Neural cell (in vitro differentiated cells): Measurements from ENCODE around the gene DYNLT5. TPM values are rescaled to one million over a fixed set of nuclear protein-coding genes. Genes with fewer than 3 reads are reported as not detected.
"Not testable (repeated sequence)": the region's sequence is repeated elsewhere in the genome, so short reads cannot be mapped to it uniquely, and the experiment has no call there.

ENCODE experiments used
- H2AFZ ChIP-seq: fragments of 200-600, 300-800 bp; sonication (generic), shearing (Covaris generic); 2 replicates; pipeline ENCODE4 v1.6.0; 2014; ENCODE audit warnings: low read depth, mild to moderate bottlenecking, antibody characterized with exemption, low read length, moderate library complexity
- H3F3A ChIP-seq: fragments of 200-600 bp; shearing (Covaris generic); 2 replicates; pipeline ENCODE4 v1.6.1; 2016; ENCODE audit warnings: mild to moderate bottlenecking, moderate library complexity, mixed read lengths, antibody characterized with exemption, low read length; ENCODE audit not compliant: insufficient read depth, poor library complexity, severe bottlenecking
- H3K27ac ChIP-seq: fragments of 200-600, 300-800 bp; sonication (generic), shearing (Covaris generic); 2 replicates; pipeline ENCODE4 v1.5.1; 2014; ENCODE audit warnings: mild to moderate bottlenecking, low read length, moderate library complexity
- H3K27me3 ChIP-seq: fragments of 300-800, 200-600 bp; sonication (generic), shearing (Covaris generic); 2 replicates; pipeline ENCODE4 v1.6.0; 2014; ENCODE audit warnings: mild to moderate bottlenecking, low read depth, low read length, moderate library complexity; ENCODE audit not compliant: insufficient read depth
- H3K36me3 ChIP-seq: fragments of 300-800, 200-600 bp; sonication (generic), shearing (Covaris generic); 2 replicates; pipeline ENCODE4 v1.5.1; 2014; ENCODE audit warnings: mild to moderate bottlenecking, antibody characterized with exemption, low read length, moderate library complexity; ENCODE audit not compliant: insufficient read depth
- H3K4me2 ChIP-seq: fragments of 300-800, 200-600 bp; sonication (generic), shearing (Covaris generic); 2 replicates; pipeline ENCODE4 v1.6.0; 2014; ENCODE audit warnings: mild to moderate bottlenecking, low read length
- H3K4me3 ChIP-seq: fragments of 300-800, 200-600 bp; sonication (generic), shearing (Covaris generic); 2 replicates; pipeline ENCODE4 v1.5.1; 2014; ENCODE audit warnings: mild to moderate bottlenecking, low read length, moderate library complexity
- H3K79me2 ChIP-seq: fragments of 200-600 bp; shearing (Covaris generic); replicated peaks from 2 replicates; pipeline ENCODE4 v1.6.0; 2014; ENCODE audit warnings: mild to moderate bottlenecking, low read length, moderate library complexity; ENCODE audit not compliant: insufficient read depth
- H3K9ac ChIP-seq: fragments of 300-800, 200-600 bp; sonication (generic), shearing (Covaris generic); 2 replicates; pipeline ENCODE4 v1.6.1; 2016; ENCODE audit warnings: mild to moderate bottlenecking, low read length, mixed read lengths
- H3K9me2 ChIP-seq: fragments of 200-600 bp; shearing (Covaris generic); 2 replicates; pipeline ENCODE4 v1.6.1; 2016; ENCODE audit warnings: mild to moderate bottlenecking, low read length, mixed read lengths; ENCODE audit not compliant: insufficient read depth
- H3K9me3 ChIP-seq: fragments of 200-600, 300-800 bp; sonication (generic), shearing (Covaris generic); 2 replicates; pipeline ENCODE4 v1.6.1; 2016; ENCODE audit warnings: mild to moderate bottlenecking, mixed run types, low read length, moderate library complexity, mixed read lengths
- H4K20me1 ChIP-seq: fragments of 200-600 bp; shearing (Covaris generic); 2 replicates; pipeline ENCODE4 v1.6.1; 2016; ENCODE audit warnings: mild to moderate bottlenecking, mixed run types; ENCODE audit not compliant: insufficient read depth
- CTCF ChIP-seq: fragments of 450-650 bp; IDR thresholded peaks from 2 replicates; pipeline ENCODE4 v1.5.1; 2014; ENCODE audit warnings: antibody characterized with exemption, mild to moderate bottlenecking, moderate library complexity; ENCODE audit not compliant: poor library complexity, severe bottlenecking
- EP300 ChIP-seq: fragments of 450-650 bp; conservative IDR thresholded peaks from 2 replicates; pipeline ENCODE4 v1.6.1; 2014; ENCODE audit warnings: antibody characterized with exemption, mild to moderate bottlenecking, moderate library complexity; ENCODE audit not compliant: poor library complexity, severe bottlenecking
- EZH2 ChIP-seq: fragments of 200-600, 300-800 bp; shearing (Covaris generic), sonication (generic); IDR thresholded peaks from 2 replicates; pipeline ENCODE4 v1.6.1; 2014; ENCODE audit warnings: antibody characterized with exemption, low read length, borderline replicate concordance, mild to moderate bottlenecking; ENCODE audit not compliant: insufficient read depth, poor library complexity, severe bottlenecking
- MXI1 ChIP-seq: fragments of 450-650 bp; conservative IDR thresholded peaks from 2 replicates; pipeline ENCODE4 v1.6.1; 2014; ENCODE audit warnings: antibody characterized with exemption, mild to moderate bottlenecking; ENCODE audit not compliant: poor library complexity, severe bottlenecking
- POLR2AphosphoS5 ChIP-seq: IDR thresholded peaks from 2 replicates; pipeline ENCODE4 v1.6.1; 2012
- RAD21 ChIP-seq: fragments of 450-650 bp; conservative IDR thresholded peaks from 2 replicates; pipeline ENCODE4 v1.6.1; 2014; ENCODE audit warnings: antibody characterized with exemption, mild to moderate bottlenecking, moderate library complexity
- REST ChIP-seq: IDR thresholded peaks from 2 replicates; pipeline ENCODE4 v1.6.1; 2012; ENCODE audit warnings: borderline replicate concordance
- SMC3 ChIP-seq: fragments of 450-650 bp; conservative IDR thresholded peaks from 2 replicates; pipeline ENCODE4 v1.6.1; 2014; ENCODE audit warnings: antibody characterized with exemption, mild to moderate bottlenecking, moderate library complexity; ENCODE audit not compliant: poor library complexity
- TAF1 ChIP-seq: IDR thresholded peaks from 2 replicates; pipeline ENCODE4 v1.6.1; 2012; ENCODE audit warnings: low read depth
- polyA plus RNA-seq: library from polyadenylated mRNA; depleted of rRNA; stranded (reverse); fragments of >200 nt; gene quantifications from 2 replicates; pipeline ENCODE4 v1.2.3, GENCODE V29; 2014

The DYNLT5 gene
- polyA plus RNA-seq, 1 donor from 2014 or later = not detected

GRCh38 chr1:66723985-66724384 is 28.3 kb upstream of the DYNLT5 start:
- H3K9ac ChIP-seq = no peak overlapping the region
- no peaks in the 10 kb centered on the region for H4K20me1 ChIP-seq
- no peak overlapping the region for H3K4me3 ChIP-seq
- no peak overlapping the region for H3K27ac ChIP-seq
- TF ChIP-seq RAD21 (no peak), POLR2AphosphoS5 (no peak), EZH2 (no peak), TAF1 (no peak)
- H2AFZ ChIP-seq = no peak overlapping the region
- no peaks in the 10 kb centered on the region for H3K9me2 ChIP-seq
- no peaks in the 10 kb centered on the region for H3K79me2 ChIP-seq
- peaks cover 8% of the 10 kb centered on the region for H3K36me3 ChIP-seq
- H3K4me2 ChIP-seq = no peak overlapping the region
- H3F3A ChIP-seq = no peaks in the 10 kb centered on the region
- no peaks in the 10 kb centered on the region for H3K9me3 ChIP-seq
- no peaks in the 10 kb centered on the region for H3K27me3 ChIP-seq

DNA sequence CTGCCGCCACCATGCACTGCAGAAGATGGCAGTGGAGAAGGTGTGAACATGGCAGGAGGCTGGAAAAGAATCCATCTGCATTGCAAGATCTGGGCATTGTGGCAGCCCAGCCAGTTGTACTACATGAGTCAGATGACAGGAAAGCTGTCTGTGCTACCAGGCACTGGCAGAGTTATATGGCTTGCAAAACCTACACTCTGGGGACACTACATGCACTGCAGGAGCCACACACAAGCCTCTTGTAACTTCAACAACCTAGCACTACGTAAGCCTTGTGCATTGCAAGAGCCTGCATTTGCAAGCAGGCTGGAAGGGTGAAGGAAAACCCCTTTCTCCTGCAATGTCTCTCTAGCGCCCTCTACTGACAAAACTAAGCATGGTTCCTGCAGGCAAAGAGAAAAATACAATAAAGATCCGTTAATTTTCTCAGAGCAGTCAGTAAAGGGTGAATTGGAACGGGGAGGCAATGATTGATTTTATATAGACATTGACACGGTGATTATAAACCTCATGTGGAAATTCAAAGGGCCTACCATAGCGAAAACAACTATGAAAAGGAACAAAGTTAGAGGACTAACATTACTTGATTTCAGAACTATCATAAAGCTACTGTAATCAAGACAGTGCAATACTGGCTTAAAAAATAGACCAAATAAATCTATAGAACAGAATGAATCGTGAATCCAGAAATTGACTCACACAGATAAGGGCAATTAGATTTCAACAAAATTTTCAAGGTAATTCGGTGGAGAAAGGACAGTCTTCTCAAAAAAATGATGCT is 26.2 kb upstream of the DYNLT5 start:
- no peak overlapping the region for H3K4me2 ChIP-seq
- no peaks in the 10 kb centered on the region for H4K20me1 ChIP-seq
- no peaks in the 10 kb centered on the region for H3K9me2 ChIP-seq
- peaks cover 6% of the 10 kb centered on the region for H3K36me3 ChIP-seq
- no peak overlapping the region for H3K9ac ChIP-seq
- no peak overlapping the region for H3K27ac ChIP-seq
- no peaks in the 10 kb centered on the region for H3K27me3 ChIP-seq
- H3F3A ChIP-seq = no peaks in the 10 kb centered on the region
- no peak overlapping the region for H2AFZ ChIP-seq
- H3K9me3 ChIP-seq = no peaks in the 10 kb centered on the region
- TF ChIP-seq POLR2AphosphoS5 = peak; percentile 7
- TF ChIP-seq EP300 = no peak
- TF ChIP-seq RAD21 = peak; percentile 77
- no peak for TF ChIP-seq MXI1
- peak; percentile 86 for TF ChIP-seq CTCF
- peak; percentile 77 for TF ChIP-seq SMC3
- H3K4me3 ChIP-seq = no peak overlapping the region
- no peaks in the 10 kb centered on the region for H3K79me2 ChIP-seq

DNA sequence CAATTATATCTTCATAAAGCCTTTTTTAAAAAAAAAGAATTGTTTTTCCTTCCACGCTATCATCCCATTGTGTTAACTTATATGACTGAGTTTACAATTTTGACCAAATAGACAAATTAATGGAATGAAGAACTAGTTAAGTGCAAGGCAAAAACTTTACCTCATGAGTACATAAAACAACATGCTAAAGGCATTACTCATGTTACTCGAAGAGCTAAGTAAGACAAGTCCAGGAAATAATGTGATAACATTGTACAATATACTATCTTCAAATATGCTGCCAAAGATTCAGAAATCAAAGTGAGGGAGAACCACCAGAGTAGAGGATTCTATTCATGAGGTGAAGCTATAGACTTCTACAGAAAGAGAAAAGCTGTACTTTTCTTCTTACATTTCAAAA is 24.2 kb upstream of the DYNLT5 start:
- Histone ChIP-seq H3K4me3 (no peak overlapping the region), H2AFZ (no peak overlapping the region), H3K36me3 (peaks cover 5% of the 10 kb centered on the region), H3K9me2 (no peaks in the 10 kb centered on the region), H3K9ac (no peak overlapping the region), H3K4me2 (no peak overlapping the region), H3K9me3 (no peaks in the 10 kb centered on the region), H3K27ac (no peak overlapping the region), H4K20me1 (no peaks in the 10 kb centered on the region), H3K79me2 (no peaks in the 10 kb centered on the region), H3F3A (no peaks in the 10 kb centered on the region), H3K27me3 (no peaks in the 10 kb centered on the region)
- TF ChIP-seq REST (no peak), POLR2AphosphoS5 (no peak), TAF1 (no peak)

GRCh38 chr1:66728716-66729115 is 23.5 kb upstream of the DYNLT5 start:
- not testable (repeated sequence) for H3K9ac ChIP-seq, H3K4me2 ChIP-seq, H3K9me3 ChIP-seq, H2AFZ ChIP-seq, H3K36me3 ChIP-seq, H3K27ac ChIP-seq, H3K4me3 ChIP-seq, H3K27me3 ChIP-seq, H3F3A ChIP-seq, H3K79me2 ChIP-seq, H3K9me2 ChIP-seq, H4K20me1 ChIP-seq
